ENCODE data around the gene PMP22. TPM values are rescaled to one million over a fixed set of nuclear protein-coding genes. Genes with fewer than 3 reads are reported as not detected.

The PMP22 gene
- total RNA-seq, 2 experiments from 2014 or later = not detected

DNA sequence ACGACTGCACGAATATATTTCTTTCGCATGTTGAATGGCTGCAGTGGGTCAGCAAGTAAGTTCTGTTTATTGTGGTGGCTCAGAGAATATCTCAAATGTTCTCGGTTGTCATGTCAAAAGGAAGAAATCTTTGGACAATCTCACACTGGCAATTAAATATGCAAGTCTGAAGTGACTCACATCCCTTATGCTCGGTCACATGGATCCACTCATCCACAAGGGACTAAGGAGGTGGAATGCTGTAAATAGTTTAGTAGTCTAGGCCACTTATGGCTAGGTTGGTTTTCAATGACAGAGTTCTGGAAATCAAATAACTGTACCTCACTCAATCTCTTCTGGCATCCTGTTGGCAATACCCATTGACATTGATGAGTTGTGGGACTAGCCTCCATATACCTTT lies 33.0 kb upstream of the PMP22 start:
- POLR2A ChIA-PET = no interaction called here

DNA sequence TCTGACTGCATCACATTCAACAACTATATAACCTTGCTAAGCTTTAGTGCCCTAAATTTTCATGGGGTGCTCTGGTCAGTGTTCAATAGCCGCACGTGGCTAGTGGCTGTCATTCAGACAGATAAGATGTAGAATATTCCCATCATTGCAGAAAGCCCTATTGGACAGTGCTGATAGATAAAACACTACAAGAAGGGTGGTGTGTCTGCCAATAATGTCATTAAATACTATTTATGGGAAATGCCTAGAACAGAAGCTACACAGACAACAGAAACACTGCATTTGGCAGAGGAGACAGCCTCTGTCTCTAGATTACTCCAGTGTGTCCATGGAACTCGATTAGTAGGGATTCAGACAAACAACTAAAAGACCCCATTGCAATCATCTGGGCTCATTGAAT lies 28.4 kb upstream of the PMP22 start:
- ChIA-PET CTCF (no interaction called here), POLR2A (no interaction called here)
- no peak overlapping the region for H3K4me3 Mint-ChIP-seq
- H3K4me1 ChIP-seq (ENCODE audit: insufficient read depth, low read length) = no peaks in the 10 kb centered on the region
- peaks cover 20% of the 10 kb centered on the region for H3K27me3 Mint-ChIP-seq
- ATAC-seq (ENCODE audit: poor library complexity) = no peak
- H3K36me3 ChIP-seq (ENCODE audit: insufficient read depth, low read length) = no peaks in the 10 kb centered on the region
- no peaks in the 10 kb centered on the region for H3K4me1 Mint-ChIP-seq (ENCODE audit: low read depth)
- intact Hi-C loops (cut with DNase I, micrococcal nuclease) = no loop called here
- no peak overlapping the region for H3K27ac Mint-ChIP-seq
- peaks cover 0 to 4% of the 10 kb centered on the region in 2 experiments for H3K27me3 ChIP-seq (ENCODE audit: control insufficient read depth in 1 of 2, insufficient read depth in 2 of 2, low read length in 2 of 2)
- TF ChIP-seq CTCF (IDR thresholded peaks at IDR 0.05) = no peak
- no peak for DNase-seq
- no peaks in the 10 kb centered on the region for H3K9me3 ChIP-seq (ENCODE audit: control insufficient read depth in 1 of 2, insufficient read depth in 1 of 2, low read length in 2 of 2)
- H3K27ac ChIP-seq (ENCODE audit: low read depth in 1 of 2, low read length in 2 of 2) = no peak overlapping the region
- H3K9me3 Mint-ChIP-seq = no peaks in the 10 kb centered on the region
- no peak overlapping the region for H3K4me3 ChIP-seq (ENCODE audit: low read length)
- H3K36me3 Mint-ChIP-seq (ENCODE audit: low read depth) = no peaks in the 10 kb centered on the region

More for the DNA sequence above, 33.0 kb upstream of the PMP22 start:
- H3K27ac ChIP-seq (ENCODE audit: low read depth in 1 of 2, low read length in 2 of 2) = no peak overlapping the region
- no peaks in the 10 kb centered on the region for H3K36me3 Mint-ChIP-seq (ENCODE audit: low read depth)
- no peaks in the 10 kb centered on the region for H3K4me1 ChIP-seq (ENCODE audit: insufficient read depth, low read length)
- TF ChIP-seq CTCF (IDR thresholded peaks at IDR 0.05) = no peak
- H3K4me3 Mint-ChIP-seq = no peak overlapping the region
- H3K27ac Mint-ChIP-seq = no peak overlapping the region
- no peak overlapping the region for H3K4me3 ChIP-seq (ENCODE audit: low read length)
- H3K4me1 Mint-ChIP-seq (ENCODE audit: low read depth) = no peaks in the 10 kb centered on the region
- H3K36me3 ChIP-seq (ENCODE audit: insufficient read depth, low read length) = no peaks in the 10 kb centered on the region
- CTCF ChIA-PET = interaction anchor here (0.8 kb wide), 1 partner anchor 20 kb away, joined by 3 read pairs; no protein-coding TSS in a partner anchor
- H3K9me3 ChIP-seq (ENCODE audit: control insufficient read depth in 1 of 2, insufficient read depth in 1 of 2, low read length in 2 of 2) = no peaks in the 10 kb centered on the region
- DNase-seq = no peak
- peaks cover 29% of the 10 kb centered on the region for H3K27me3 Mint-ChIP-seq
- peaks cover 0 to 9% of the 10 kb centered on the region in 2 experiments for H3K27me3 ChIP-seq (ENCODE audit: control insufficient read depth in 1 of 2, insufficient read depth in 2 of 2, low read length in 2 of 2)
- intact Hi-C loops (cut with DNase I, micrococcal nuclease) = no loop called here
- H3K9me3 Mint-ChIP-seq = no peaks in the 10 kb centered on the region
- no peak for ATAC-seq (ENCODE audit: poor library complexity)

DNA sequence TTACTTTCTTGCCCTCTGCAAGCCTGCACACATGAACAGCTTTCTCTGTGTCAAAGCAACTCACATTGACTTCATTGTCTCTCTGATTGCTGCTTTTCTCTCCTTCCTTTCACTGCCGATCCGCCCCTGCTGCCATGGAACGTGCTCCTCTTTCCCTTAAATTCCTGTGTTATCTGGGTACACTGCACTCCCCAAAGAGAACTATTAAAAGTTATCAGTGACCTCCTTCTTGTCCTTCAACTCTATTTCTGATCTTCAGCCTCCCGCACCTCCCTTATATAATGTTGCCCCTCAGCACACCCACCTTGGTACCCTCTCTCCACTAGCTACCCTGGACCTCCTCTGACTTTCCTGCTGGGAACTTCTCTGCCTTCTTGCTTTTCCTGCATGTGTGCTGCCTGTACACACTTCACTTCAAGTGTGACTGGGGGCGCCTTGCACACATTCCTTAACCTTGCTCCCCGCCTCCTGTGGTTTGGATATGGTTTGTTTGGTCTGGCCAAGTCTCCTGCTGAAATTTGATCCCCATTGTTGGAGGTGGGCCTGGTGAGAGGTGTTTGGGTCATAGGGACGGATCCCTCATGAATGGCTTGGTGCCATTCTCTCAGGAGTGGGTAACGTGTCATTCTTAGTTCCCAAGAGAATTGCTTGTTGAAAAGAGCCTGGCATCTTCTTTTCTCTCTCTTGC lies 26.7 kb upstream of the PMP22 start:
- Histone ChIP-seq H3K4me1 (ENCODE audit: insufficient read depth, low read length) (no peaks in the 10 kb centered on the region), H3K4me3 (ENCODE audit: low read length) (no peak overlapping the region), H3K27ac (ENCODE audit: low read depth in 1 of 2, low read length in 2 of 2) (no peak overlapping the region), H3K9me3 (ENCODE audit: control insufficient read depth in 1 of 2, insufficient read depth in 1 of 2, low read length in 2 of 2) (no peaks in the 10 kb centered on the region), H3K36me3 (ENCODE audit: insufficient read depth, low read length) (no peaks in the 10 kb centered on the region), H3K27me3 (ENCODE audit: control insufficient read depth in 1 of 2, insufficient read depth in 2 of 2, low read length in 2 of 2) (peaks cover 4 to 10% of the 10 kb centered on the region in 2 experiments)
- ChIA-PET CTCF (no interaction called here), POLR2A (no interaction called here)
- H3K4me3 Mint-ChIP-seq = no peak overlapping the region
- ATAC-seq (ENCODE audit: poor library complexity) (no peak), DNase-seq (no peak)
- H3K36me3 Mint-ChIP-seq (ENCODE audit: low read depth) = no peaks in the 10 kb centered on the region
- no peak for TF ChIP-seq CTCF (IDR thresholded peaks at IDR 0.05)
- no peaks in the 10 kb centered on the region for H3K4me1 Mint-ChIP-seq (ENCODE audit: low read depth)
- intact Hi-C loops (cut with DNase I, micrococcal nuclease) = no loop called here
- H3K27ac Mint-ChIP-seq = no peak overlapping the region
- H3K27me3 Mint-ChIP-seq = peaks cover 34% of the 10 kb centered on the region
- H3K9me3 Mint-ChIP-seq = no peaks in the 10 kb centered on the region

All from CD4-positive, alpha-beta T cell (primary cell).